ENCODE data around the gene PCNX4.

- no peak for TF ChIP-seq POLR2A (IDR thresholded peaks at IDR 0.05)
- TF ChIP-seq CTCF (IDR thresholded peaks at IDR 0.05), result no peak
Observed at GRCh38 chr14:60102389-60102788, 10.7 kb downstream of the PCNX4 start.

Measured in body of pancreas (tissue), 4 donors.